ENCODE data around the gene IGFBP5. TPM values are rescaled to one million over a fixed set of nuclear protein-coding genes. Genes with fewer than 3 reads are reported as not detected.

The IGFBP5 gene
- total RNA-seq, 1 experiment from 2014 or later = 3.9 TPM

- Histone ChIP-seq H3K27me3 (ENCODE audit: insufficient read depth, low read length) (no peaks in the 10 kb centered on the region), H3K27ac (ENCODE audit: low read depth, low read length) (no peak overlapping the region), H3K4me2 (ENCODE audit: low read length) (no peak overlapping the region), H3K4me1 (ENCODE audit: control insufficient read depth in 1 of 2, insufficient read depth in 2 of 2, low read length in 2 of 2) (no peaks in the 10 kb centered on the region), H3K79me2 (ENCODE audit: insufficient read depth, low read length) (peaks cover 5% of the 10 kb centered on the region; the same call in 1 of the 2 replicates), H3K9me3 (ENCODE audit: control insufficient read depth in 1 of 2, insufficient read depth in 1 of 2, low read depth in 1 of 2, low read length in 2 of 2) (no peaks in the 10 kb centered on the region), H4K20me1 (ENCODE audit: insufficient read depth) (no peaks in the 10 kb centered on the region), H3K4me3 (replicated peaks in 1 of 2; ENCODE audit: low read depth in 1 of 2, low read length in 2 of 2) (no peak overlapping the region), H3K9ac (ENCODE audit: low read length) (no peak overlapping the region), H3K36me3 (ENCODE audit: control insufficient read depth in 1 of 2, insufficient read depth in 2 of 2, low read length in 2 of 2) (peaks cover 0 to 6% of the 10 kb centered on the region in 2 experiments; a peak in 1 of 4 replicates), H3K9me2 (ENCODE audit: insufficient read depth) (no peaks in the 10 kb centered on the region), H2AFZ (ENCODE audit: low read depth, low read length, poor library complexity, severe bottlenecking) (no peak overlapping the region)
- POLR2A ChIA-PET = no interaction called here
- BruUV-seq (replicated peaks) = no TSS peak
- RAD21 ChIA-PET (ENCODE audit: low non-redundant PET in 1 of 2, low total read pairs in 2 of 2, uncharacterized antibody in 2 of 2, unreplicated experiment in 2 of 2) = no interaction called here
- TF ChIP-seq CEBPB (IDR thresholded peaks at IDR 0.05; ENCODE audit: low read depth) (no peak), ZNF274 (IDR thresholded peaks at IDR 0.05; ENCODE audit: low read depth, low read length) (no peak), ZFX (IDR thresholded peaks at IDR 0.05) (no peak), JUND (IDR thresholded peaks at IDR 0.05) (no peak), CTCF (IDR thresholded peaks at IDR 0.05 in 2 of 3, conservative IDR thresholded peaks at IDR 0.05 in 1 of 3; ENCODE audit: borderline replicate concordance in 1 of 3, insufficient read depth in 1 of 3, low read depth in 2 of 3, low read length in 2 of 3) (no peak), YY1 (IDR thresholded peaks at IDR 0.05; ENCODE audit: extremely low read depth, insufficient replicate concordance, low read depth, low read length) (no peak), SP1 (IDR thresholded peaks at IDR 0.05; ENCODE audit: low read depth) (no peak), SIN3A (IDR thresholded peaks at IDR 0.05; ENCODE audit: low read depth) (no peak), ELF1 (IDR thresholded peaks at IDR 0.05; ENCODE audit: borderline replicate concordance, low read depth) (no peak), EGR1 (IDR thresholded peaks at IDR 0.05; ENCODE audit: low read depth) (no peak), TCF7L2 (IDR thresholded peaks at IDR 0.05; ENCODE audit: borderline replicate concordance, extremely low read depth, insufficient read depth, insufficient read length) (no peak), REST (IDR thresholded peaks at IDR 0.05; ENCODE audit: low read depth) (no peak), FOSL1 (IDR thresholded peaks at IDR 0.05; ENCODE audit: low read depth) (no peak), ZBTB33 (IDR thresholded peaks at IDR 0.05; ENCODE audit: extremely low read depth, insufficient replicate concordance, low read length) (no peak), MAX (IDR thresholded peaks at IDR 0.05) (no peak), EZH2phosphoT487 (IDR thresholded peaks at IDR 0.05; ENCODE audit: borderline replicate concordance) (no peak), POLR2AphosphoS5 (IDR thresholded peaks at IDR 0.05; ENCODE audit: low read depth, low read length) (no peak)
- CTCF ChIA-PET = interaction anchor here (0.8 kb wide), 1 partner anchor 143 kb away, joined by 3 read pairs; no protein-coding TSS in a partner anchor
- DNase-seq (ENCODE audit: low read depth, low spot score) (no peak), ATAC-seq (no peak)
- intact Hi-C loops (cut with micrococcal nuclease) = no loop called here
Measured at GRCh38 chr2:216657980-216658379, 37.4 kb downstream of the IGFBP5 start.
